ENCODE data around the gene LRRC74A. TPM values are rescaled to one million over a fixed set of nuclear protein-coding genes. Genes with fewer than 3 reads are reported as not detected.

LRRC74A gene
- total and polyA plus RNA-seq, 2 of the 4 experiments (the other 2 are of a cell fraction) = not detected

DNA sequence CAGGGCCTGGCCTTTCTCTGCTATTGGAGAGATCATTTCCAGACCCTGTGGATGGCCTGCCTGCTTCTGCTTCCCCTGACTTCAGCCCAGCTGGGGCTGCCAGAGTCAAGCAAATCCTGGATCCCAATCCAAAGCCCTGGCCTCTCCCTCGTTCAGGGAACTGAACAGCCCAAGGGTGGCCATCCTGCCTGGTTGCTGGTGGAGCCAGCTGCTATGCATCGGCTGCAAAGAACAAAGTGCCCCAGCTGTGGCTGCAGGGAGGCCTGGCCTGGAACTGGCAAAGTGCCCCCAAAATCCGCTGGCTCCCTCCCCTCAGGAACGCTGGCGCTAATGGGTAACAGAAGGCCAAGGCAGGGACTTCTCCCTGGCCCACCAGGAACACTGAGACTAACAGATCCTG is 56.4 kb downstream of the LRRC74A start:
- dilution Hi-C loops (cut with HindIII; ENCODE audit: low sequenced_read_pairs, unreplicated experiment) (loop anchor here (25.0 kb wide), 1 partner anchor 205 kb away; the partner anchor contains the start of gene CIPC), intact Hi-C loops (cut with micrococcal nuclease) (no loop called here), in situ Hi-C loops (cut with MboI; ENCODE audit: low sequenced_read_pairs) (loop anchor here (25.0 kb wide), 1 partner anchor 430 kb away; the partner anchor contains the start of genes GSTZ1 and POMT2)
- no peak overlapping the region for H3K23ac ChIP-seq (ENCODE audit: low read depth, low read length)
- H3K4me3 ChIP-seq (ENCODE audit: insufficient read depth, low read depth, low read length) = no peak overlapping the region
- H4K20me1 ChIP-seq (ENCODE audit: insufficient read depth, low read length) = no peaks in the 10 kb centered on the region
- H2BK120ac ChIP-seq (ENCODE audit: low read depth, low read length) = no peak overlapping the region
- no peak for DNase-seq
- WGBS, 2 experiments (ENCODE audit: extremely low coverage in 2 of 2, insufficient read length in 1 of 2) = 17% methylated on average over 1 of the region's 5 CpGs; no CpG with 5 or more reads in 1 of the 2 experiments
- H3K4me2 ChIP-seq (ENCODE audit: low read depth, low read length) = no peak overlapping the region
- H3K9me3 ChIP-seq (ENCODE audit: control insufficient read depth, insufficient read depth, low read length) = no peaks in the 10 kb centered on the region
- ATAC-seq (ENCODE audit: low read depth) = no peak
- no peak overlapping the region; the same call in 1 of the 2 replicates for H3K4ac ChIP-seq (ENCODE audit: low read depth, low read length)
- no TSS peak for BruUV-seq (replicated peaks)
- no peak overlapping the region for H3K9ac ChIP-seq (ENCODE audit: low read depth, low read length)
- CTCF ChIA-PET = interaction anchor here (1.8 kb wide), 1 partner anchor 186 kb away, joined by 5 read pairs; no protein-coding TSS in a partner anchor
- no peak overlapping the region; the same call in 1 of the 2 replicates for H3K18ac ChIP-seq (ENCODE audit: low read depth, low read length)
- no peaks in the 10 kb centered on the region for H3K9me1 ChIP-seq (ENCODE audit: insufficient read depth, low read length)
- no peak overlapping the region for H3K56ac ChIP-seq (ENCODE audit: extremely low read depth, insufficient read depth, low read length)
- H3K27ac ChIP-seq (ENCODE audit: insufficient read depth, low read length) = no peak overlapping the region
- H3K14ac ChIP-seq (replicated peaks; ENCODE audit: low read depth, low read length) = no peak overlapping the region
- no peak overlapping the region for H4K8ac ChIP-seq (ENCODE audit: low read depth in 2 of 2, low read length in 2 of 2)
- H2AFZ ChIP-seq (replicated peaks; ENCODE audit: low read length, poor library complexity) = peak overlapping the region; percentile 27
- H2AK9ac ChIP-seq (replicated peaks; ENCODE audit: low read depth, low read length, poor library complexity) = no peak overlapping the region
- TF ChIP-seq, protein P1, sequence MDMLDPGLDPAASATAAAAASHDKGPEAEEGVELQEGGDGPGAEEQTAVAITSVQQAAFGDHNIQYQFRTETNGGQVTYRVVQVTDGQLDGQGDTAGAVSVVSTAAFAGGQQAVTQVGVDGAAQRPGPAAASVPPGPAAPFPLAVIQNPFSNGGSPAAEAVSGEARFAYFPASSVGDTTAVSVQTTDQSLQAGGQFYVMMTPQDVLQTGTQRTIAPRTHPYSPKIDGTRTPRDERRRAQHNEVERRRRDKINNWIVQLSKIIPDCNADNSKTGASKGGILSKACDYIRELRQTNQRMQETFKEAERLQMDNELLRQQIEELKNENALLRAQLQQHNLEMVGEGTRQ (IDR thresholded peaks at IDR 0.05; ENCODE audit: low read depth, low read length) = no peak
- TF ChIP-seq, protein P2, sequence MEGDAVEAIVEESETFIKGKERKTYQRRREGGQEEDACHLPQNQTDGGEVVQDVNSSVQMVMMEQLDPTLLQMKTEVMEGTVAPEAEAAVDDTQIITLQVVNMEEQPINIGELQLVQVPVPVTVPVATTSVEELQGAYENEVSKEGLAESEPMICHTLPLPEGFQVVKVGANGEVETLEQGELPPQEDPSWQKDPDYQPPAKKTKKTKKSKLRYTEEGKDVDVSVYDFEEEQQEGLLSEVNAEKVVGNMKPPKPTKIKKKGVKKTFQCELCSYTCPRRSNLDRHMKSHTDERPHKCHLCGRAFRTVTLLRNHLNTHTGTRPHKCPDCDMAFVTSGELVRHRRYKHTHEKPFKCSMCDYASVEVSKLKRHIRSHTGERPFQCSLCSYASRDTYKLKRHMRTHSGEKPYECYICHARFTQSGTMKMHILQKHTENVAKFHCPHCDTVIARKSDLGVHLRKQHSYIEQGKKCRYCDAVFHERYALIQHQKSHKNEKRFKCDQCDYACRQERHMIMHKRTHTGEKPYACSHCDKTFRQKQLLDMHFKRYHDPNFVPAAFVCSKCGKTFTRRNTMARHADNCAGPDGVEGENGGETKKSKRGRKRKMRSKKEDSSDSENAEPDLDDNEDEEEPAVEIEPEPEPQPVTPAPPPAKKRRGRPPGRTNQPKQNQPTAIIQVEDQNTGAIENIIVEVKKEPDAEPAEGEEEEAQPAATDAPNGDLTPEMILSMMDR (conservative IDR thresholded peaks at IDR 0.05; ENCODE audit: low read depth, low read length) = no peak
- no peak for TF ChIP-seq MXI1 (IDR thresholded peaks at IDR 0.05; ENCODE audit: borderline replicate concordance, low read depth, low read length)
- no peak for TF ChIP-seq RFX5 (IDR thresholded peaks at IDR 0.05; ENCODE audit: low read depth, low read length)
- TF ChIP-seq, protein P3, sequence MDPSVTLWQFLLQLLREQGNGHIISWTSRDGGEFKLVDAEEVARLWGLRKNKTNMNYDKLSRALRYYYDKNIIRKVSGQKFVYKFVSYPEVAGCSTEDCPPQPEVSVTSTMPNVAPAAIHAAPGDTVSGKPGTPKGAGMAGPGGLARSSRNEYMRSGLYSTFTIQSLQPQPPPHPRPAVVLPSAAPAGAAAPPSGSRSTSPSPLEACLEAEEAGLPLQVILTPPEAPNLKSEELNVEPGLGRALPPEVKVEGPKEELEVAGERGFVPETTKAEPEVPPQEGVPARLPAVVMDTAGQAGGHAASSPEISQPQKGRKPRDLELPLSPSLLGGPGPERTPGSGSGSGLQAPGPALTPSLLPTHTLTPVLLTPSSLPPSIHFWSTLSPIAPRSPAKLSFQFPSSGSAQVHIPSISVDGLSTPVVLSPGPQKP (IDR thresholded peaks at IDR 0.05; ENCODE audit: borderline replicate concordance, low read depth, low read length) = no peak
- no peak for TF ChIP-seq NFE2L2 (IDR thresholded peaks at IDR 0.05; ENCODE audit: low read depth, low read length)
- no peak for TF ChIP-seq MAZ (IDR thresholded peaks at IDR 0.05; ENCODE audit: borderline replicate concordance, low read depth, low read length)
- TF ChIP-seq MAFK (IDR thresholded peaks at IDR 0.05; ENCODE audit: low read depth, low read length) = no peak
- no peak for TF ChIP-seq FOS (IDR thresholded peaks at IDR 0.05; ENCODE audit: low read depth, low read length)
- TF ChIP-seq RAD21 (IDR thresholded peaks at IDR 0.05; ENCODE audit: low read length) = no peak
- no peak for TF ChIP-seq RCOR1 (IDR thresholded peaks at IDR 0.05; ENCODE audit: insufficient replicate concordance, low read length)
- TF ChIP-seq SMC3 (IDR thresholded peaks at IDR 0.05; ENCODE audit: low read depth, low read length) = no peak
- TF ChIP-seq CEBPB (IDR thresholded peaks at IDR 0.05; ENCODE audit: low read depth, low read length) = no peak
- TF ChIP-seq POLR2A (IDR thresholded peaks at IDR 0.05; ENCODE audit: low read depth, low read length) = no peak
- TF ChIP-seq CHD1 (IDR thresholded peaks at IDR 0.05; ENCODE audit: low read depth, low read length) = no peak
- TF ChIP-seq BHLHE40 (IDR thresholded peaks at IDR 0.05; ENCODE audit: low read depth, low read length) = no peak
- H3K79me1 ChIP-seq (ENCODE audit: low read depth in 1 of 2, low read length in 2 of 2) = no peaks in the 10 kb centered on the region
- no peak overlapping the region for H2AK5ac ChIP-seq (ENCODE audit: low read depth, low read length)
- peaks cover 6% of the 10 kb centered on the region; the same call in 1 of the 2 replicates for H3K27me3 ChIP-seq (ENCODE audit: control insufficient read depth, insufficient read depth, low read length)
- no peak overlapping the region for H2BK15ac ChIP-seq (ENCODE audit: low read depth, low read length)
- H3K36me3 ChIP-seq (ENCODE audit: control insufficient read depth, insufficient read depth, low read length) = no peaks in the 10 kb centered on the region
- no peak overlapping the region for H2BK5ac ChIP-seq (ENCODE audit: low read depth, low read length, poor library complexity, severe bottlenecking)
- H4K91ac ChIP-seq (ENCODE audit: insufficient read depth, low read depth, low read length) = no peak overlapping the region
- POLR2A ChIA-PET (ENCODE audit: unreplicated experiment) = no interaction called here
- no peak overlapping the region for H4K5ac ChIP-seq (ENCODE audit: low read depth, low read length)
- H2BK20ac ChIP-seq (ENCODE audit: low read depth, low read length) = no peak overlapping the region
- peaks cover 2% of the 10 kb centered on the region; the same call in 1 of the 2 replicates for H3K4me1 ChIP-seq (ENCODE audit: control insufficient read depth, insufficient read depth, low read length)

All from IMR-90 (cell line).